HepG2 (cell line): ENCODE data around the gene RNF40. TPM values are rescaled to one million over a fixed set of nuclear protein-coding genes. Genes with fewer than 3 reads are reported as not detected.

Experiments used
- ARNT ChIP-seq: fragments of 450-650 bp; IDR thresholded peaks from 2 replicates; pipeline ENCODE4 v1.6.1; 2017
- HOXA5 ChIP-seq: sonication (generic); formaldehyde crosslinking; IDR thresholded peaks from 2 replicates; pipeline ENCODE4 v1.4.0; 2020; ENCODE audit warnings: missing genetic modification reagents
- NAIF1 ChIP-seq: sonication (generic); formaldehyde crosslinking; IDR thresholded peaks from 2 replicates; pipeline ENCODE4 v1.5.0; 2020; ENCODE audit warnings: mild to moderate bottlenecking, missing genetic modification reagents, borderline replicate concordance
- NFKB2 ChIP-seq: sonication (generic); formaldehyde crosslinking; IDR thresholded peaks from 2 replicates; pipeline ENCODE4 v1.4.0; 2020; ENCODE audit warnings: missing genetic modification reagents, borderline replicate concordance
- PHF8 ChIP-seq: sonication (generic); formaldehyde crosslinking; IDR thresholded peaks from 2 replicates; pipeline ENCODE4 v1.5.0; 2020; ENCODE audit warnings: missing genetic modification reagents
- PRDM4 ChIP-seq: sonication (generic); formaldehyde crosslinking; IDR thresholded peaks from 2 replicates; pipeline ENCODE4 v1.9.0; 2021; ENCODE audit warnings: missing genetic modification reagents, borderline replicate concordance
- RERE ChIP-seq: IDR thresholded peaks from 2 replicates; pipeline ENCODE4 v1.6.1; 2016; ENCODE audit warnings: low read depth, missing genetic modification reagents, missing compliant biosample characterization
- SNAPC4 ChIP-seq: sonication (generic); formaldehyde crosslinking; IDR thresholded peaks from 2 replicates; pipeline ENCODE4 v1.4.0; 2020; ENCODE audit warnings: mild to moderate bottlenecking, missing genetic modification reagents
- STAG1 ChIP-seq: sonication (generic); formaldehyde crosslinking; IDR thresholded peaks from 2 replicates; pipeline ENCODE4 v1.4.0; 2020; ENCODE audit warnings: missing genetic modification reagents
- ZBTB42 ChIP-seq: sonication (generic); formaldehyde crosslinking; IDR thresholded peaks from 2 replicates; pipeline ENCODE4 v1.5.0; 2020; ENCODE audit warnings: mild to moderate bottlenecking, missing genetic modification reagents
- ZNF124 ChIP-seq: sonication (generic); formaldehyde crosslinking; IDR thresholded peaks from 2 replicates; pipeline ENCODE4 v1.4.0; 2020; ENCODE audit warnings: missing genetic modification reagents
- ZNF557 ChIP-seq: sonication (generic); formaldehyde crosslinking; IDR thresholded peaks from 2 replicates; pipeline ENCODE4 v1.4.0; 2020; ENCODE audit warnings: missing genetic modification reagents
- ZNF562 ChIP-seq: sonication (generic); formaldehyde crosslinking; IDR thresholded peaks from 2 replicates; pipeline ENCODE4 v1.8.0; 2022; ENCODE audit warnings: missing genetic modification reagents, borderline replicate concordance
- ZNF674 ChIP-seq: sonication (generic); formaldehyde crosslinking; IDR thresholded peaks from 2 replicates; pipeline ENCODE4 v1.5.0; 2020; ENCODE audit warnings: low read depth, mild to moderate bottlenecking, missing genetic modification reagents
- ZSCAN21 ChIP-seq: sonication (generic); formaldehyde crosslinking; IDR thresholded peaks from 2 replicates; pipeline ENCODE4 v1.8.0; 2022; ENCODE audit warnings: mild to moderate bottlenecking, missing genetic modification reagents, moderate library complexity, borderline replicate concordance
- polyA plus RNA-seq, 8 experiments: library from polyadenylated mRNA; depleted of rRNA in 3 of 8; stranded (reverse) in 7 of 8; unstranded in 1 of 8; fragments of >200 nt; fragmentation: Illumina TruSeq in 4 of 8; extraction: Trizol in 4 of 8; gene quantifications; 2 replicates each; pipeline versions ENCODE4 v1.2.1 to v1.2.3, GENCODE V29; 2011 to 2016; ENCODE audit warnings: low read depth in 4 of 8, missing spikeins in 1 of 8, mixed read lengths in 1 of 8; ENCODE audit not compliant: insufficient read depth in 1 of 8
- total RNA-seq, 5 experiments: library from RNA; depleted of rRNA; stranded (reverse); fragments of >200 nt; fragmentation: Illumina TruSeq; extraction: Trizol; gene quantifications; 2 replicates each; pipeline ENCODE4 v1.2.3, GENCODE V29; 2016; ENCODE audit warnings: low read depth in 1 of 5

RNF40 gene
- total and polyA plus RNA-seq, 2 of the 13 experiments (the other 11 are each of a cell fraction or from before 2014, with no cell fraction given): 84.0 to 85.6 TPM

- TF ChIP-seq RERE (CRISPR knock-in tag) (no peak), ZNF124 (CRISPR knock-in tag) (no peak), ZNF562 (CRISPR knock-in tag) (no peak), ZNF557 (no peak), ARNT (no peak), NFKB2 (peak; percentile 78; the same call in 1 of the 2 replicates), SNAPC4 (CRISPR knock-in tag) (no peak), ZBTB42 (CRISPR knock-in tag) (no peak), STAG1 (no peak), PRDM4 (CRISPR knock-in tag) (no peak), NAIF1 (CRISPR knock-in tag) (no peak), ZSCAN21 (CRISPR knock-in tag) (no peak), ZNF674 (CRISPR knock-in tag) (no peak), PHF8 (no peak), HOXA5 (CRISPR knock-in tag) (peak; percentile 42; the same call in 1 of the 2 replicates)
Measured at GRCh38 chr16:30786115-30786935, 24.2 kb downstream of the RNF40 start (continued).
